HG03354 (cell line): ENCODE measurements around the gene AGMO.

ENCODE experiments used
- ATAC-seq: cut with Tn5 transposase; IDR thresholded peaks from one replicate; pipeline ENCODE4 v1.9.1; 2021; ENCODE audit warnings: mild to moderate bottlenecking; ENCODE audit not compliant: unreplicated experiment, poor library complexity, severe bottlenecking

Gene AGMO

GRCh38 chr7:15464667-15465121 lies 97.1 kb downstream of the AGMO start:
- no peak for ATAC-seq

- ATAC-seq, result no peak
Observed at GRCh38 chr7:15463801-15464666, 97.8 kb downstream of the AGMO start.

GRCh38 chr7:15462721-15463389 lies 99.0 kb downstream of the AGMO start:
- ATAC-seq, result no peak

GRCh38 chr7:15461576-15461975 lies 100.2 kb downstream of the AGMO start:
- no peak for ATAC-seq

- no peak for ATAC-seq
Observed at GRCh38 chr7:15459018-15459615, 102.7 kb downstream of the AGMO start.

- no peak for ATAC-seq
Observed at GRCh38 chr7:15457990-15458955, 103.5 kb downstream of the AGMO start.

GRCh38 chr7:15452670-15453069 lies 109.1 kb downstream of the AGMO start:
- no peak for ATAC-seq

- ATAC-seq, result no peak
Observed at GRCh38 chr7:15446722-15447121, 115.1 kb downstream of the AGMO start.

GRCh38 chr7:15446280-15446679 lies 115.5 kb downstream of the AGMO start:
- ATAC-seq, result no peak

- no peak for ATAC-seq
Observed at GRCh38 chr7:15441915-15442314, 119.9 kb downstream of the AGMO start.

- ATAC-seq, result no peak
Observed at GRCh38 chr7:15440482-15440881, 121.3 kb downstream of the AGMO start.

GRCh38 chr7:15439853-15440252 lies 122.0 kb downstream of the AGMO start:
- ATAC-seq, result no peak

- no peak for ATAC-seq
Observed at GRCh38 chr7:15433151-15433550, 128.7 kb downstream of the AGMO start.

GRCh38 chr7:15430911-15431310 lies 130.9 kb downstream of the AGMO start:
- ATAC-seq, result no peak

- ATAC-seq, result no peak
Observed at GRCh38 chr7:15430191-15430590, 131.6 kb downstream of the AGMO start.

- ATAC-seq, result no peak
Observed at GRCh38 chr7:15424468-15424867, 137.3 kb downstream of the AGMO start.

GRCh38 chr7:15419596-15419995 lies 142.2 kb downstream of the AGMO start:
- no peak for ATAC-seq

- no peak for ATAC-seq
Observed at GRCh38 chr7:15418264-15418663, 143.6 kb downstream of the AGMO start.

GRCh38 chr7:15417341-15417988 lies 144.3 kb downstream of the AGMO start:
- no peak for ATAC-seq
